GM12878 (cell line): Measurements from ENCODE around the gene LSM11. TPM values are rescaled to one million over a fixed set of nuclear protein-coding genes. Genes with fewer than 3 reads are reported as not detected.

ENCODE experiments used
- ATAC-seq: fragments of 200-7000 bp; cut with Tn5 transposase; 3 replicates; pipeline ENCODE4 v1.9.1; 2020; ENCODE audit warnings: mild to moderate bottlenecking, moderate library complexity
- BruUV-seq: library from RNA; stranded (reverse); fragments of 400-500 nt; replicated peaks from 2 replicates; lab custom pipeline; 2021; lab: Mats Ljungman, UMichigan
- CTCF ChIA-PET: fragments of 300-600 bp; sonication (Branson Sonifier 250); formaldehyde crosslinking; extraction: SDS; loops from one replicate; lab custom pipeline; 2021; ENCODE audit warnings: inconsistent platforms; lab: Yijun Ruan, JAX
- POLR2A ChIA-PET: fragments of 350-600 bp; formaldehyde crosslinking; extraction: SDS; loops from one replicate; lab custom pipeline; 2021; ENCODE audit warnings: inconsistent platforms; lab: Charles Lee
- RAD21 ChIA-PET: fragments of 300-600 bp; sonication (Branson Sonifier 250); formaldehyde crosslinking; loops from one replicate; lab custom pipeline; 2023; ENCODE audit warnings: antibody characterized with exemption; ENCODE audit not compliant: unreplicated experiment; lab: Charles Lee
- SMC1A ChIA-PET: fragments of 300-600 bp; sonication (Branson Sonifier 250); formaldehyde crosslinking; loops from one replicate; lab custom pipeline; 2023; ENCODE audit not compliant: unreplicated experiment, uncharacterized antibody; lab: Charles Lee
- DNase-seq: peaks from one replicate; pipeline ENCODE4 v3.0.0-alpha.2; 2011; ENCODE audit warnings: low read depth, low spot score
- FAIRE-seq: peaks from 3 replicates; lab custom pipeline; 2011; peaks lifted over from hg19 to GRCh38; lab: Jason Lieb, UNC
- H2AFZ ChIP-seq: 2 replicates; pipeline ENCODE4 v1.6.0; 2011; ENCODE audit warnings: low read depth, low read length, control low read depth; ENCODE audit not compliant: control insufficient read depth
- H3K27ac ChIP-seq: 2 replicates; pipeline ENCODE4 v1.5.1; 2011; ENCODE audit warnings: control low read depth; ENCODE audit not compliant: control insufficient read depth, insufficient read depth
- H3K27me3 ChIP-seq, 2 experiments: replicated peaks in 1 of 2; 2 replicates each; pipeline versions ENCODE4 v1.6.0 to v1.6.1; 2011; ENCODE audit warnings: low read length in 1 of 2; ENCODE audit not compliant: control insufficient read depth in 2 of 2, insufficient read depth in 2 of 2
- H3K36me3 ChIP-seq, 2 experiments: 2 replicates each; pipeline ENCODE4 v1.5.1; 2011; ENCODE audit warnings: low read length in 1 of 2; ENCODE audit not compliant: control insufficient read depth in 2 of 2, insufficient read depth in 2 of 2
- H3K4me1 ChIP-seq: 2 replicates; pipeline ENCODE4 v1.6.1; 2011; ENCODE audit warnings: mild to moderate bottlenecking, low read length, moderate library complexity, mixed read lengths; ENCODE audit not compliant: control insufficient read depth, insufficient read depth
- H3K4me2 ChIP-seq: 2 replicates; pipeline ENCODE4 v1.6.0; 2011; ENCODE audit warnings: control low read depth; ENCODE audit not compliant: control insufficient read depth, insufficient read depth
- H3K4me3 ChIP-seq: fragments of 200-600 bp; sonication (generic); 2 replicates; pipeline ENCODE4 v1.5.1; 2016
- H3K79me2 ChIP-seq: 2 replicates; pipeline ENCODE4 v1.6.0; 2011; ENCODE audit warnings: low read length; ENCODE audit not compliant: control insufficient read depth, insufficient read depth
- H3K9ac ChIP-seq: 2 replicates; pipeline ENCODE4 v1.8.0; 2011; ENCODE audit warnings: low read length, control low read depth, mixed read lengths; ENCODE audit not compliant: control insufficient read depth, insufficient read depth
- H3K9me3 ChIP-seq: replicated peaks from 3 replicates; pipeline ENCODE4 v1.5.1; 2011; ENCODE audit warnings: mild to moderate bottlenecking, low read length; ENCODE audit not compliant: control insufficient read depth, insufficient read depth
- H4K20me1 ChIP-seq: 2 replicates; pipeline ENCODE4 v1.6.0; 2011; ENCODE audit not compliant: control insufficient read depth, insufficient read depth
- BCLAF1 ChIP-seq: fragments of 450-650 bp; IDR thresholded peaks from 2 replicates; pipeline ENCODE4 v1.6.1; 2017; ENCODE audit warnings: antibody characterized with exemption, mild to moderate bottlenecking, moderate library complexity
- BRCA1 ChIP-seq: IDR thresholded peaks from 2 replicates; pipeline ENCODE4 v1.6.1; 2011; ENCODE audit warnings: low read depth, low read length, improper control_type of control experiment
- CEBPB ChIP-seq, 2 experiments: fragments of 150-350 bp in 1 of 2; IDR thresholded peaks; 2 replicates each; pipeline ENCODE4 v1.6.1; 2012 to 2014; ENCODE audit warnings: low read depth in 2 of 2, low read length in 2 of 2, borderline replicate concordance in 1 of 2, inconsistent platforms in 1 of 2
- CHD1 ChIP-seq: IDR thresholded peaks from 2 replicates; pipeline ENCODE4 v1.6.1; 2012; ENCODE audit warnings: low read depth, low read length, improper control_type of control experiment
- FOXM1 ChIP-seq: IDR thresholded peaks from 2 replicates; pipeline ENCODE4 v1.6.1; 2012; ENCODE audit warnings: low read depth, mild to moderate bottlenecking, inconsistent platforms, low read length, moderate library complexity
- MEF2B ChIP-seq: fragments of 450-650 bp; IDR thresholded peaks from 2 replicates; pipeline ENCODE4 v1.6.1; 2018; ENCODE audit warnings: mild to moderate bottlenecking, moderate library complexity; ENCODE audit not compliant: partially characterized antibody, poor library complexity, severe bottlenecking
- MLLT1 ChIP-seq: fragments of 450-650 bp; IDR thresholded peaks from 2 replicates; pipeline ENCODE4 v1.6.1; 2016; ENCODE audit warnings: mild to moderate bottlenecking
- NKRF ChIP-seq: fragments of 450-650 bp; conservative IDR thresholded peaks from 2 replicates; pipeline ENCODE4 v1.6.1; 2017; ENCODE audit warnings: mild to moderate bottlenecking, moderate library complexity
- PBX3 ChIP-seq: IDR thresholded peaks from 2 replicates; pipeline ENCODE4 v1.6.1; 2011; ENCODE audit warnings: mild to moderate bottlenecking, low read depth, low read length, moderate library complexity; ENCODE audit not compliant: insufficient replicate concordance
- SPI1 ChIP-seq: IDR thresholded peaks from 2 replicates; pipeline ENCODE4 v1.6.1; 2011; ENCODE audit warnings: low read depth, mild to moderate bottlenecking, low read length, moderate library complexity, borderline replicate concordance; ENCODE audit not compliant: insufficient read depth
- TCF12 ChIP-seq: IDR thresholded peaks from 2 replicates; pipeline ENCODE4 v1.6.1; 2011; ENCODE audit warnings: low read depth, mild to moderate bottlenecking, low read length
- ZNF622 ChIP-seq: fragments of 450-650 bp; IDR thresholded peaks from 2 replicates; pipeline ENCODE4 v1.6.1; 2017; ENCODE audit warnings: mild to moderate bottlenecking, inconsistent platforms
- whole genome bisulfite sequencing: methylation state at CpG from one replicate; pipeline ENCODE4 v1.1.6; 2016; ENCODE audit warnings: low lambda C conversion rate; ENCODE audit not compliant: insufficient replicate concordance, insufficient coverage; ENCODE audit errors: missing lambda C conversion rate; 5-methylcytosine and 5-hydroxymethylcytosine counted together
- in situ Hi-C: fragments of 300-500 bp; cut with MboI; formaldehyde crosslinking; loops from 9 replicates; pipeline ENCODE4 v1.14.3; 2018; ENCODE audit warnings: mixed read lengths
- intact Hi-C: fragments of 100-400 bp; cut with micrococcal nuclease; formaldehyde crosslinking; loops from one replicate; pipeline ENCODE4 v1.14.2; 2022; ENCODE audit not compliant: unreplicated experiment
- polyA plus RNA-seq, 11 experiments: library from polyadenylated mRNA; depleted of rRNA in 4 of 11; unstranded in 6 of 11; stranded (reverse) in 5 of 11; fragments of >200 nt; fragmentation: Nextera tagmentation in 4 of 11; fragmentation: Illumina TruSeq in 1 of 11; extraction: Ambion mirVana in 4 of 11; extraction: Trizol in 1 of 11; gene quantifications; 1 replicate in 1 of 11; 2 replicates in 10 of 11; pipeline versions ENCODE4 v1.2.1 to v1.2.3, GENCODE V29; 2011 to 2016; ENCODE audit warnings: inconsistent platforms in 2 of 11, missing spikeins in 2 of 11, low read depth in 1 of 11
- total RNA-seq, 4 experiments: library from RNA; depleted of rRNA in 3 of 4; stranded (reverse); fragments of >200 nt in 3 of 4; fragmentation: Illumina TruSeq in 1 of 4; extraction: Trizol in 1 of 4; gene quantifications; 2 replicates each; pipeline versions ENCODE4 v1.2.1 to v1.2.3, GENCODE V29; 2013 to 2021

Gene LSM11
- total and polyA plus RNA-seq, 10 of the 15 experiments (the other 5 are each of a cell fraction or from before 2014, with no cell fraction given), result 0.71 to 8.5 (median 4.2) TPM

DNA sequence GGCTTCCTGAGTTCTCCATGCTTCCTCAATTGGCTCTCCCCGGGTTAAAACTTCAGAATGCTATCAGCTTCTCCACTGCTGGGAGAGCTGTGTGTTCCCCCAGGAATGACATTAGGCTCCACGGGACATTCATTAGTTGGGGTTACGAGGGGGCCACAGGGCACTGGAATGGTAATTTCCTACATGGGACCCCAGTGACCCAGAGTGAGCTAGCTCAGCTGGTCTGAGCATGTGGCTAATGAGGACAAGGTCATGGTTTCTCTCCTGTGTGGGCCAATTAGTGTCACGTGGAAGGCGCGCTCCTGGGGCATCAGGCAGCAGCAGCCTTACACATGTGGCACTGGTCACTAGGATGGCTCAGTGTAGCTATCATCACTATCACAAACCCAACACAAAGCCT is 21.0 kb downstream of the LSM11 start:
- Histone ChIP-seq H3K4me3 (no peak overlapping the region), H3K9ac (no peak overlapping the region), H3K79me2 (no peaks in the 10 kb centered on the region), H3K36me3 (no peaks in the 10 kb centered on the region), H3K9me3 (no peaks in the 10 kb centered on the region), H3K27me3 (no peaks in the 10 kb centered on the region), H3K4me1 (no peaks in the 10 kb centered on the region), H3K27ac (no peak overlapping the region), H4K20me1 (peaks cover 2% of the 10 kb centered on the region; the same call in 1 of the 2 replicates), H2AFZ (no peak overlapping the region), H3K4me2 (no peak overlapping the region)
- SMC1A ChIA-PET, result interaction anchor here (0.6 to 1.6 kb wide), 4 partner anchors 11 to 1368 kb away, joined by 3 to 6 read pairs (median 4); no protein-coding TSS in a partner anchor
- RAD21 ChIA-PET, result interaction anchor here (1.5 kb wide), 1 partner anchor 10 kb away, joined by 7 read pairs; no protein-coding TSS in a partner anchor
- FAIRE-seq (no peak), ATAC-seq (no peak), DNase-seq (no peak)
- in situ Hi-C loops (loop anchor here (10.0 kb wide), 1 partner anchor 1370 kb away; no protein-coding TSS in a partner anchor), intact Hi-C loops (loop anchor here (5.0 kb wide), 1 partner anchor 183 kb away; no protein-coding TSS in a partner anchor)
- CTCF ChIA-PET, result interaction anchor here (0.7 to 6.1 kb wide), 4 partner anchors 10 to 377 kb away, joined by 3 to 58 read pairs (median 16); no protein-coding TSS in a partner anchor
- WGBS, result 55% methylated on average over 6 of the region's 6 CpGs
- POLR2A ChIA-PET, result no interaction called here
- BruUV-seq, result no TSS peak
- no peak for TF ChIP-seq NKRF
- TF ChIP-seq FOXM1, result no peak
- TF ChIP-seq BRCA1, result no peak
- no peak for TF ChIP-seq MEF2B
- TF ChIP-seq ZNF622, result no peak
- no peak for TF ChIP-seq BCLAF1
- no peak for TF ChIP-seq CEBPB (IDR thresholded peaks at IDR 0.05; ENCODE audit: borderline replicate concordance in 1 of 2, low read depth in 2 of 2, low read length in 2 of 2)
- no peak for TF ChIP-seq PBX3
- no peak for TF ChIP-seq CHD1
- no peak for TF ChIP-seq MLLT1
- no peak for TF ChIP-seq SPI1
- TF ChIP-seq TCF12, result no peak
